HCT116 (cell line): ENCODE results near the gene POLDIP2. TPM values are rescaled to one million over a fixed set of nuclear protein-coding genes. Genes with fewer than 3 reads are reported as not detected.

ENCODE experiments used
- ATAC-seq: fragments of 200-7000 bp; cut with Tn5 transposase; 2 replicates; pipeline ENCODE4 v1.9.1; 2020; ENCODE audit warnings: mild to moderate bottlenecking, moderate library complexity
- BruUV-seq: library from RNA; stranded (reverse); fragments of 400-500 nt; replicated peaks from 2 replicates; lab custom pipeline; 2021; lab: Mats Ljungman, UMichigan
- CTCF ChIA-PET: fragments of 300-600 bp; sonication (Branson Sonifier 250); formaldehyde crosslinking; loops from one replicate; lab custom pipeline; 2021; ENCODE audit warnings: antibody characterized with exemption; lab: Charles Lee
- POLR2A ChIA-PET: fragments of 300-600, 350-600 bp; sonication (Branson Sonifier 250); formaldehyde crosslinking; loops from one replicate; lab custom pipeline; 2021; ENCODE audit warnings: antibody characterized with exemption; lab: Charles Lee
- RAD21 ChIA-PET, 2 experiments: fragments of 300-600 bp; sonication (Branson Sonifier 250); formaldehyde crosslinking; loops; one replicate each; lab custom pipeline; 2023; ENCODE audit warnings: low total read pairs in 2 of 2; ENCODE audit not compliant: uncharacterized antibody in 2 of 2, unreplicated experiment in 2 of 2, low non-redundant PET in 1 of 2; lab: Charles Lee
- DNase-seq: peaks from one replicate; pipeline ENCODE4 v3.0.0-alpha.2; 2010; ENCODE audit warnings: low read depth, low spot score
- H2AFZ ChIP-seq: fragments of 200-600 bp; shearing (Covaris generic), sonication (generic); 2 replicates; pipeline ENCODE4 v1.6.1; 2017; ENCODE audit warnings: low read depth, mixed run types, mixed read lengths, antibody characterized with exemption, low read length; ENCODE audit not compliant: poor library complexity, severe bottlenecking
- H3K27ac ChIP-seq: 2 replicates; pipeline ENCODE4 v1.5.1; 2012; ENCODE audit warnings: low read depth, low read length
- H3K27me3 ChIP-seq: fragments of 200-600 bp; sonication (generic); 2 replicates; pipeline ENCODE4 v1.6.1; 2016; ENCODE audit warnings: mixed run types, low read length, mixed read lengths; ENCODE audit not compliant: insufficient read depth
- H3K36me3 ChIP-seq, 2 experiments: fragments of 200-500 bp in 1 of 2; fragments of 200-600 bp in 1 of 2; sonication (Bioruptor generic) in 1 of 2; sonication (generic) in 1 of 2; 2 replicates each; pipeline versions ENCODE4 v1.5.1 to v1.6.1; 2014 to 2016; ENCODE audit warnings: low read length in 2 of 2, inconsistent platforms in 1 of 2, mixed read lengths in 1 of 2, mixed run types in 1 of 2; ENCODE audit not compliant: insufficient read depth in 2 of 2, control insufficient read depth in 1 of 2
- H3K4me1 ChIP-seq, 2 experiments: fragments of 200-600 bp in 1 of 2; sonication (generic) in 1 of 2; 2 replicates each; pipeline versions ENCODE4 v1.5.1 to v1.6.1; 2012 to 2017; ENCODE audit warnings: low read length in 2 of 2, inconsistent platforms in 1 of 2, mild to moderate bottlenecking in 1 of 2, mixed read lengths in 1 of 2, mixed run types in 1 of 2, moderate library complexity in 1 of 2; ENCODE audit not compliant: insufficient read depth in 2 of 2, control insufficient read depth in 1 of 2
- H3K4me2 ChIP-seq: fragments of 200-600 bp; sonication (generic); 2 replicates; pipeline ENCODE4 v1.6.1; 2017; ENCODE audit warnings: mixed run types, low read length, mixed read lengths
- H3K4me3 ChIP-seq, 2 experiments: fragments of 200-600 bp in 1 of 2; sonication (generic) in 1 of 2; replicated peaks in 1 of 2; 2 replicates each; pipeline ENCODE4 v1.5.1; 2011 to 2016; ENCODE audit warnings: low read length in 2 of 2, control low read depth in 1 of 2, low read depth in 1 of 2, mild to moderate bottlenecking in 1 of 2, mixed read lengths in 1 of 2, mixed run types in 1 of 2
- H3K79me2 ChIP-seq: fragments of 200-600 bp; sonication (generic); 2 replicates; pipeline ENCODE4 v1.6.1; 2017; ENCODE audit warnings: mild to moderate bottlenecking, mixed run types, low read length, moderate library complexity, mixed read lengths; ENCODE audit not compliant: insufficient read depth
- H3K9ac ChIP-seq: fragments of 200-600 bp; sonication (generic); 2 replicates; pipeline ENCODE4 v1.6.1; 2016; ENCODE audit warnings: low read length, mixed read lengths
- H3K9me2 ChIP-seq: fragments of 200-600 bp; sonication (generic), shearing (Covaris generic); 2 replicates; pipeline ENCODE4 v1.6.1; 2017; ENCODE audit warnings: mixed run types, mild to moderate bottlenecking, moderate library complexity; ENCODE audit not compliant: insufficient read depth
- H3K9me3 ChIP-seq, 2 experiments: fragments of 200-500 bp in 1 of 2; fragments of 200-600 bp in 1 of 2; sonication (Bioruptor generic) in 1 of 2; sonication (generic) in 1 of 2; 2 replicates each; pipeline ENCODE4 v1.6.1; 2014 to 2017; ENCODE audit warnings: low read length in 2 of 2, mixed read lengths in 2 of 2, inconsistent platforms in 1 of 2, low read depth in 1 of 2, mild to moderate bottlenecking in 1 of 2, mixed run types in 1 of 2, moderate library complexity in 1 of 2; ENCODE audit not compliant: control insufficient read depth in 1 of 2, insufficient read depth in 1 of 2
- H4K20me1 ChIP-seq: fragments of 200-600 bp; sonication (generic), shearing (Covaris generic); 2 replicates; pipeline ENCODE4 v1.6.1; 2017; ENCODE audit warnings: mixed run types, mild to moderate bottlenecking, moderate library complexity; ENCODE audit not compliant: insufficient read depth
- CBX3 ChIP-seq: IDR thresholded peaks from 2 replicates; pipeline ENCODE4 v1.6.1; 2012; ENCODE audit warnings: low read depth
- CEBPB ChIP-seq: IDR thresholded peaks from 2 replicates; pipeline ENCODE4 v1.6.1; 2012; ENCODE audit warnings: low read depth
- EGR1 ChIP-seq: IDR thresholded peaks from 2 replicates; pipeline ENCODE4 v1.6.1; 2012; ENCODE audit warnings: low read depth
- EZH2 ChIP-seq: fragments of 200-600 bp; sonication (generic); IDR thresholded peaks from 2 replicates; pipeline ENCODE4 v1.6.1; 2017; ENCODE audit warnings: antibody characterized with exemption, mixed run types
- FOSL1 ChIP-seq: IDR thresholded peaks from 2 replicates; pipeline ENCODE4 v1.6.1; 2012; ENCODE audit warnings: low read depth
- JUND ChIP-seq: IDR thresholded peaks from 2 replicates; pipeline ENCODE4 v1.6.1; 2012
- POLR2A ChIP-seq: IDR thresholded peaks from 2 replicates; pipeline ENCODE4 v1.7.0; 2011; ENCODE audit warnings: borderline replicate concordance; ENCODE audit not compliant: insufficient read depth, insufficient read length; ENCODE audit errors: extremely low read depth
- POLR2AphosphoS5 ChIP-seq: IDR thresholded peaks from 2 replicates; pipeline ENCODE4 v1.6.1; 2011; ENCODE audit warnings: mild to moderate bottlenecking, low read depth, low read length, moderate library complexity
- RAD21 ChIP-seq: IDR thresholded peaks from 2 replicates; pipeline ENCODE4 v1.6.1; 2012; ENCODE audit warnings: low read depth, mild to moderate bottlenecking
- SIN3A ChIP-seq: IDR thresholded peaks from 2 replicates; pipeline ENCODE4 v1.6.1; 2012; ENCODE audit warnings: low read depth
- SP1 ChIP-seq: IDR thresholded peaks from 2 replicates; pipeline ENCODE4 v1.6.1; 2012; ENCODE audit warnings: low read depth
- SRF ChIP-seq: IDR thresholded peaks from 2 replicates; pipeline ENCODE4 v1.6.1; 2012; ENCODE audit warnings: low read depth
- YY1 ChIP-seq: IDR thresholded peaks from 2 replicates; pipeline ENCODE4 v1.6.1; 2011; ENCODE audit warnings: low read length, low read depth, moderate library complexity, mild to moderate bottlenecking; ENCODE audit not compliant: insufficient replicate concordance; ENCODE audit errors: extremely low read depth
- ZFX ChIP-seq: fragments of 450-650 bp; IDR thresholded peaks from 2 replicates; pipeline ENCODE4 v1.6.1; 2017
- ZNF274 ChIP-seq: fragments of 200-500 bp; sonication (Bioruptor generic); IDR thresholded peaks from 2 replicates; pipeline ENCODE4 v1.6.1; 2014; ENCODE audit warnings: mild to moderate bottlenecking, low read depth, low read length, inconsistent platforms
- intact Hi-C: fragments of 100-400 bp; cut with micrococcal nuclease; formaldehyde crosslinking; loops from 2 replicates; pipeline ENCODE4 v1.10.0; 2022
- total RNA-seq: library from RNA; stranded (reverse); gene quantifications from one replicate; pipeline ENCODE4 v1.2.1, GENCODE V29; 2021; ENCODE audit not compliant: unreplicated experiment
- TF ChIP-seq, protein P1 (sequence below): IDR thresholded peaks from 2 replicates; pipeline ENCODE4 v1.6.1; 2012
- TF ChIP-seq, protein P2 (sequence below): IDR thresholded peaks from 2 replicates; pipeline ENCODE4 v1.6.1; 2012; ENCODE audit warnings: low read depth

POLDIP2 gene
- total RNA-seq, 1 experiment from 2014 or later, result 78.0 TPM

DNA sequence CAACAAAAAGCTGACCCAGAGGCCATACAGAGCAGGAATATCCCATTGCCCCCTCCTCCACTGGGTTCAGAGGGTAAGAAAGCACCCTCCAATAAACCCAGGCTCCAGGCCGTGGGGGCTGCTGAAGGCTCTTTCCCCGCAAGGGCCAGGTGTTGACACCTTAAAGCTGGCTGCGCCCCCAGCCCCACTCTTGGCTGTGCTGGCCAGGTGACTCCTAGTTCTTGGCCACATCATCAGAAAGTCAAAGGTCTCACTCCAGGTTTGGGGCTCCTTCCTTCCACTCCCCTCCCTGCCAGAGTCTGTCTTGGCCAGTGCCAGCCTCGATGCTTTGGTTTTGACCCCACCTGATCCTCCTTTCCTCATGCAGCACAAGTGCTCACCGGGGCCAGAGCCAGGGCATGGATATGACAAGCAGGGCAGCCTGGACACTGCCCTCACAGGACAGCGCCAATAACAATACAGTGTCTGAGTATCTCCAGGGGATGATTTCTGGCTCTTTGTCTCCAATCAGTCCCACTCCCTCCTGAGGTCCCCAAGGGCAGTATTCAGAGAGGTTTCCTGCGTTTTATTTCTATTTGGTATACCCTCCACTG lies 40.5 kb upstream of the POLDIP2 start:
- intact Hi-C loops, result no loop called here
- Histone ChIP-seq H4K20me1 (no peaks in the 10 kb centered on the region), H2AFZ (no peak overlapping the region), H3K4me3 (no peak overlapping the region), H3K9me2 (no peaks in the 10 kb centered on the region), H3K9me3 (no peaks in the 10 kb centered on the region), H3K4me2 (no peak overlapping the region), H3K9ac (no peak overlapping the region), H3K36me3 (peaks cover 14 to 16% of the 10 kb centered on the region in 2 experiments; a peak in 3 of 4 replicates), H3K79me2 (no peaks in the 10 kb centered on the region), H3K4me1 (no peaks in the 10 kb centered on the region), H3K27me3 (no peaks in the 10 kb centered on the region), H3K27ac (no peak overlapping the region)
- ChIA-PET POLR2A (no interaction called here), CTCF (no interaction called here), RAD21 (no interaction called here)
- no TSS peak for BruUV-seq
- no peak for ATAC-seq
- DNase-seq, result no peak
- no peak for TF ChIP-seq EGR1
- no peak for TF ChIP-seq SIN3A
- TF ChIP-seq POLR2A, result no peak
- no peak for TF ChIP-seq RAD21
- no peak for TF ChIP-seq FOSL1
- no peak for TF ChIP-seq ZFX
- no peak for TF ChIP-seq CEBPB
- TF ChIP-seq, protein P1, sequence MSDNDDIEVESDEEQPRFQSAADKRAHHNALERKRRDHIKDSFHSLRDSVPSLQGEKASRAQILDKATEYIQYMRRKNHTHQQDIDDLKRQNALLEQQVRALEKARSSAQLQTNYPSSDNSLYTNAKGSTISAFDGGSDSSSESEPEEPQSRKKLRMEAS, result no peak
- TF ChIP-seq SRF, result no peak
- no peak for TF ChIP-seq ZNF274
- no peak for TF ChIP-seq CBX3
- TF ChIP-seq SP1, result no peak
- TF ChIP-seq, all 23 proteins: peak for 0

DNA sequence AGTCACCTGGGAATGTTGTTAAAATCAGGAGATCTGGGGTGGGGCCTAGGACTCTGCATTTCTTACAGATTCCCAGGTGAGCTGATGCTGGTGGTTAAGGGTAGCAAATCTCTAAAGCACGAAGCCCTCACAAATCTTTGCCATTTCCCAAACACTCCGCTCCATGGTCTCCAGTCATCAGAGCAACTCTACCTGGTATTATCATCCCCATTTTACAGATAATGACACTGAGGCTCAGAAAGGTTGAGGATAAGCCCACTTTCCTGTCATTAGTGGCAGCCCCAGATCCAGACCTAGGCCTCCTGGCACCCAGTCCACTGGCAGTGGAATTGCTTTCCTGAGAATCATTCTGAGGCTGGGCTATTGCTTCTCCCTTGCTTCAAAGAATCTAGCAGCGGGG lies 39.9 kb upstream of the POLDIP2 start:
- POLR2A ChIA-PET, result no interaction called here
- no peak overlapping the region for H3K9ac ChIP-seq
- H3K36me3 ChIP-seq, result peaks cover 10 to 13% of the 10 kb centered on the region in 2 experiments; a peak in 3 of 4 replicates
- CTCF ChIA-PET, result no interaction called here
- intact Hi-C loops, result no loop called here
- BruUV-seq, result no TSS peak
- H3K4me2 ChIP-seq, result no peak overlapping the region
- H3K9me3 ChIP-seq, result no peaks in the 10 kb centered on the region
- H3K79me2 ChIP-seq, result no peaks in the 10 kb centered on the region
- TF ChIP-seq RAD21, result no peak
- TF ChIP-seq YY1, result no peak
- no peak for TF ChIP-seq SRF
- no peak for TF ChIP-seq JUND
- no peak for TF ChIP-seq POLR2AphosphoS5
- no peak for TF ChIP-seq EZH2
- TF ChIP-seq, protein P2, sequence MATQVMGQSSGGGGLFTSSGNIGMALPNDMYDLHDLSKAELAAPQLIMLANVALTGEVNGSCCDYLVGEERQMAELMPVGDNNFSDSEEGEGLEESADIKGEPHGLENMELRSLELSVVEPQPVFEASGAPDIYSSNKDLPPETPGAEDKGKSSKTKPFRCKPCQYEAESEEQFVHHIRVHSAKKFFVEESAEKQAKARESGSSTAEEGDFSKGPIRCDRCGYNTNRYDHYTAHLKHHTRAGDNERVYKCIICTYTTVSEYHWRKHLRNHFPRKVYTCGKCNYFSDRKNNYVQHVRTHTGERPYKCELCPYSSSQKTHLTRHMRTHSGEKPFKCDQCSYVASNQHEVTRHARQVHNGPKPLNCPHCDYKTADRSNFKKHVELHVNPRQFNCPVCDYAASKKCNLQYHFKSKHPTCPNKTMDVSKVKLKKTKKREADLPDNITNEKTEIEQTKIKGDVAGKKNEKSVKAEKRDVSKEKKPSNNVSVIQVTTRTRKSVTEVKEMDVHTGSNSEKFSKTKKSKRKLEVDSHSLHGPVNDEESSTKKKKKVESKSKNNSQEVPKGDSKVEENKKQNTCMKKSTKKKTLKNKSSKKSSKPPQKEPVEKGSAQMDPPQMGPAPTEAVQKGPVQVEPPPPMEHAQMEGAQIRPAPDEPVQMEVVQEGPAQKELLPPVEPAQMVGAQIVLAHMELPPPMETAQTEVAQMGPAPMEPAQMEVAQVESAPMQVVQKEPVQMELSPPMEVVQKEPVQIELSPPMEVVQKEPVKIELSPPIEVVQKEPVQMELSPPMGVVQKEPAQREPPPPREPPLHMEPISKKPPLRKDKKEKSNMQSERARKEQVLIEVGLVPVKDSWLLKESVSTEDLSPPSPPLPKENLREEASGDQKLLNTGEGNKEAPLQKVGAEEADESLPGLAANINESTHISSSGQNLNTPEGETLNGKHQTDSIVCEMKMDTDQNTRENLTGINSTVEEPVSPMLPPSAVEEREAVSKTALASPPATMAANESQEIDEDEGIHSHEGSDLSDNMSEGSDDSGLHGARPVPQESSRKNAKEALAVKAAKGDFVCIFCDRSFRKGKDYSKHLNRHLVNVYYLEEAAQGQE, result no peak
- no peak for TF ChIP-seq ZNF274
- TF ChIP-seq POLR2A, result no peak
- H2AFZ ChIP-seq, result no peak overlapping the region
- no peak for DNase-seq
- no peak for ATAC-seq
- H3K4me3 ChIP-seq, result no peak overlapping the region
- no peaks in the 10 kb centered on the region for H3K27me3 ChIP-seq
- no peaks in the 10 kb centered on the region for H3K4me1 ChIP-seq
- no peaks in the 10 kb centered on the region for H3K9me2 ChIP-seq
- RAD21 ChIA-PET, result no interaction called here
- H4K20me1 ChIP-seq, result no peaks in the 10 kb centered on the region
- H3K27ac ChIP-seq, result no peak overlapping the region
